ENCODE measurements around the gene SGTA. TPM values are rescaled to one million over a fixed set of nuclear protein-coding genes. Genes with fewer than 3 reads are reported as not detected.

Gene SGTA
- total and polyA plus RNA-seq, 9 of the 15 experiments (the other 6 are each of a cell fraction or from before 2014, with no cell fraction given) = 1.4 to 110 (median 49.9) TPM

GRCh38 chr19:2785244-2785997 lies 2.3 kb upstream of the SGTA start, which contains the start of gene THOP1:
TSS of gene THOP1 (plus strand) at chr19:2785503. CDS start at chr19:2785663, 160 bp downstream.
- peak within 1 kb of the TSS; percentile 91 for H3K4me3 ChIP-seq
- ChIA-PET CTCF (ENCODE audit: low intra/inter-chr PET ratio) (no interaction called here), POLR2A (interaction anchor here (0.6 to 1.1 kb wide), 4 partner anchors 14 to 919 kb away, joined by 3 read pairs; partner anchors contain the start of gene ZNF555)
- peaks cover 49% of the 10 kb centered on the region; the same call in 2 of the 3 replicates for H3K36me3 ChIP-seq (ENCODE audit: control insufficient read depth, insufficient read depth, low read length)
- H3K9me1 ChIP-seq (ENCODE audit: control insufficient read depth, insufficient read depth, low read length) = no peaks in the 10 kb centered on the region
- ATAC-seq (peak; percentile 94), FAIRE-seq (peak; percentile 97), DNase-seq (ENCODE audit: extremely low read depth in 1 of 4, low spot score in 3 of 4) (peak; percentile 95 to 100 (median 97))
- under 1% methylated on average over 61 of the region's 78 CpGs for WGBS (ENCODE audit: insufficient coverage, low coverage, missing lambda C conversion rate)
- peak within 1 kb of the TSS; percentile 80 for H3K27ac ChIP-seq (ENCODE audit: extremely low read depth, low read depth, low read length)
- H2AFZ ChIP-seq (ENCODE audit: low read depth, low read length) = peak within 1 kb of the TSS; percentile 78
- H3K79me2 ChIP-seq (ENCODE audit: control insufficient read depth, insufficient read depth, low read length) = peaks cover 75% of the 10 kb centered on the region
- H3K4me2 ChIP-seq (ENCODE audit: insufficient read depth, low read length) = peak within 1 kb of the TSS; percentile 92
- H3K9me3 ChIP-seq (replicated peaks; ENCODE audit: control insufficient read depth, insufficient read depth, low read depth, low read length) = no peaks in the 10 kb centered on the region
- H3K9ac ChIP-seq (ENCODE audit: insufficient read depth in 1 of 2, low read depth in 2 of 2, low read length in 2 of 2) = peak within 1 kb of the TSS; percentile 84 to 93
- TSS peak; percentile 78 for BruUV-seq (replicated peaks)
- no peaks in the 10 kb centered on the region for H3K27me3 ChIP-seq (ENCODE audit: control insufficient read depth in 2 of 2, insufficient read depth in 2 of 2, low read length in 2 of 2)
- H4K20me1 ChIP-seq (replicated peaks; ENCODE audit: control insufficient read depth, insufficient read depth, low read length) = peaks cover 11% of the 10 kb centered on the region
- peaks cover 13 to 54% of the 10 kb centered on the region in 2 experiments; a peak in 4 of 5 replicates for H3K4me1 ChIP-seq (replicated peaks in 1 of 2; ENCODE audit: control insufficient read depth in 2 of 2, insufficient read depth in 2 of 2, low read length in 2 of 2)
- in situ Hi-C loops (cut with MboI) = no loop called here
- intact Hi-C loops (cut with micrococcal nuclease) = no loop called here
- TF ChIP-seq NFE2 (IDR thresholded peaks at IDR 0.05; ENCODE audit: low read depth) = no peak
- TF ChIP-seq USF1 (CRISPR knock-in tag; IDR thresholded peaks at IDR 0.05) = no peak; the same call in 1 of the 2 replicates
- TF ChIP-seq SNAPC5 (CRISPR knock-in tag; IDR thresholded peaks at IDR 0.05) = no peak
- peak; percentile 82 for TF ChIP-seq CCNT2 (IDR thresholded peaks at IDR 0.05; ENCODE audit: borderline replicate concordance, extremely low read depth, insufficient read length, low read depth, low read length)
- TF ChIP-seq RFX7 (CRISPR knock-in tag; IDR thresholded peaks at IDR 0.05) = no peak
- TF ChIP-seq RB1 (IDR thresholded peaks at IDR 0.05; ENCODE audit: low read depth) = peak; percentile 91
- TF ChIP-seq PHF21A (IDR thresholded peaks at IDR 0.05; ENCODE audit: borderline replicate concordance, low read depth) = peak; percentile 46; the same call in 1 of the 2 replicates
- 0 out of 4 replicates have a peak, but pooled peaks of 1 of the 2 experiments have one; percentile 49 for TF ChIP-seq KDM4B (IDR thresholded peaks at IDR 0.05; ENCODE audit: borderline replicate concordance in 2 of 2, low read depth in 1 of 2)
- 0 out of 2 replicates have a peak, but pooled peaks have one; percentile 28 for TF ChIP-seq HDAC8 (tag; IDR thresholded peaks at IDR 0.05)
- TF ChIP-seq MAZ (CRISPR knock-in tag; conservative IDR thresholded peaks at IDR 0.05 in 1 of 2, IDR thresholded peaks at IDR 0.05 in 1 of 2) = peak; percentile 42 to 76; a peak in 3 of 4 replicates
- TF ChIP-seq ZNF766 (CRISPR knock-in tag; conservative IDR thresholded peaks at IDR 0.05) = peak; percentile 79; the same call in 1 of the 2 replicates
- no peak for TF ChIP-seq SMARCA5 (IDR thresholded peaks at IDR 0.05)
- no peak for TF ChIP-seq ZKSCAN1 (IDR thresholded peaks at IDR 0.05; ENCODE audit: low read depth, low read length)
- peak; percentile 15 for TF ChIP-seq NFYB (IDR thresholded peaks at IDR 0.05; ENCODE audit: extremely low read depth, insufficient read length)
- peak; percentile 92; the same call in 1 of the 2 replicates for TF ChIP-seq CC2D1A (IDR thresholded peaks at IDR 0.05)
- TF ChIP-seq MTA3 (IDR thresholded peaks at IDR 0.05; ENCODE audit: borderline replicate concordance) = peak; percentile 32; the same call in 1 of the 2 replicates
- peak; percentile 94 for TF ChIP-seq ZBTB2 (IDR thresholded peaks at IDR 0.05)
- no peak for TF ChIP-seq SIRT6 (IDR thresholded peaks at IDR 0.05; ENCODE audit: low read depth, low read length)
- TF ChIP-seq CXXC5 (CRISPR knock-in tag; IDR thresholded peaks at IDR 0.05) = peak; percentile 80
- no peak for TF ChIP-seq ZNF217 (CRISPR knock-in tag; IDR thresholded peaks at IDR 0.05)

All from K562 (cell line).